GM12892 (cell line): ENCODE measurements around the gene PHLDB3.
"Not testable (repeated sequence)": the region's sequence is repeated elsewhere in the genome, so short reads cannot be mapped to it uniquely, and the experiment has no call there.

Experiments used
- POLR2A ChIP-seq: IDR thresholded peaks from 2 replicates; pipeline ENCODE4 v1.6.1; 2011; ENCODE audit warnings: low read depth, low read length, control low read depth
- POLR2AphosphoS5 ChIP-seq: IDR thresholded peaks from 2 replicates; pipeline ENCODE4 v1.6.1; 2011; ENCODE audit warnings: low read depth, low read length, control low read depth
- TAF1 ChIP-seq: IDR thresholded peaks from 2 replicates; pipeline ENCODE4 v1.6.1; 2011; ENCODE audit warnings: low read depth, mild to moderate bottlenecking, control low read depth, low read length, borderline replicate concordance

DNA sequence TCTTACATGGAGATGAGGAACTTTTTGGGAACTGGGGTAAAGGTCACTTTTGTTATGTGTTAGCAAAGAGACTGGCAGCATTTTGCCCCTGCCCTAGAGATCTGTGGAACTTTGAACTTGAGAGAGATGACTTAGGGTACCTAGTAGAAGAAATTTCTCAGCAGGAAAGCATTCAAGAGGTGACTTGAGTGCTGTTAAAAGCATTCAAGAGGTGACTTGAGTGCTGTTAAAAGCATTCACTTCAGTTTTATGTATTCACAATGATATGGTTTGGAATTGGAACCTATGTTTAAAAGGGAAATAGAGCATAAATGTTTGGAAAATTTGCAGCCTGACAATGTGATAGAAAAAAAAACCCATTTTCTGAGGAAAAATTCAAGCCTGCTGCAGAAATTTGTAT is 7.9 kb upstream of the PHLDB3 start:
- TF ChIP-seq POLR2A, TAF1, POLR2AphosphoS5: not testable (repeated sequence)
